Activated T-helper 1 cell treated with anti-CD3 and anti-CD28 coated beads, Interleukin-12 subunit alpha, Interleukin-12 subunit beta, Interleukin-2, Interleukin-4 antibody, amounts not matched to agents 30 ng/mL and 10 ng/mL and 1 ng/mL, durations not matched to agents 14 hours and 24 hours and 36 hours (primary cell): ENCODE results near the gene LFNG. TPM values are rescaled to one million over a fixed set of nuclear protein-coding genes. Genes with fewer than 3 reads are reported as not detected.
"Not testable (repeated sequence)": the region's sequence is repeated elsewhere in the genome, so short reads cannot be mapped to it uniquely, and the experiment has no call there.

Source experiments
- DNase-seq: peaks from one replicate; pipeline ENCODE4 v3.0.0; 2021; ENCODE audit warnings: low spot score
- H3K27ac Mint-ChIP-seq: one replicate; pipeline ENCODE4 v1.8.0; 2021; ENCODE audit warnings: mild to moderate bottlenecking, mixed read lengths
- H3K27me3 Mint-ChIP-seq: one replicate; pipeline ENCODE4 v1.8.0; 2022; ENCODE audit warnings: mild to moderate bottlenecking, moderate library complexity, mixed read lengths; ENCODE audit not compliant: insufficient read depth
- H3K36me3 Mint-ChIP-seq: one replicate; pipeline ENCODE4 v1.8.0; 2021; ENCODE audit warnings: low read depth, mixed read lengths
- H3K4me1 Mint-ChIP-seq: one replicate; pipeline ENCODE4 v1.8.0; 2021; ENCODE audit warnings: low read depth, mixed read lengths
- H3K4me3 Mint-ChIP-seq: one replicate; pipeline ENCODE4 v1.8.0; 2021; ENCODE audit warnings: mild to moderate bottlenecking, moderate library complexity, mixed read lengths
- H3K9me3 Mint-ChIP-seq: one replicate; pipeline ENCODE4 v1.8.0; 2021; ENCODE audit warnings: mixed read lengths
- intact Hi-C: fragments of 100-400 bp; cut with micrococcal nuclease; formaldehyde crosslinking; loops from one replicate; pipeline ENCODE4 v1.15.1; 2024
- total RNA-seq: library from RNA; stranded (reverse); gene quantifications from 2 replicates; pipeline ENCODE4 v1.2.3, GENCODE V29; 2022

The LFNG gene
- total RNA-seq, 1 donor from 2014 or later = 34.9 TPM

DNA sequence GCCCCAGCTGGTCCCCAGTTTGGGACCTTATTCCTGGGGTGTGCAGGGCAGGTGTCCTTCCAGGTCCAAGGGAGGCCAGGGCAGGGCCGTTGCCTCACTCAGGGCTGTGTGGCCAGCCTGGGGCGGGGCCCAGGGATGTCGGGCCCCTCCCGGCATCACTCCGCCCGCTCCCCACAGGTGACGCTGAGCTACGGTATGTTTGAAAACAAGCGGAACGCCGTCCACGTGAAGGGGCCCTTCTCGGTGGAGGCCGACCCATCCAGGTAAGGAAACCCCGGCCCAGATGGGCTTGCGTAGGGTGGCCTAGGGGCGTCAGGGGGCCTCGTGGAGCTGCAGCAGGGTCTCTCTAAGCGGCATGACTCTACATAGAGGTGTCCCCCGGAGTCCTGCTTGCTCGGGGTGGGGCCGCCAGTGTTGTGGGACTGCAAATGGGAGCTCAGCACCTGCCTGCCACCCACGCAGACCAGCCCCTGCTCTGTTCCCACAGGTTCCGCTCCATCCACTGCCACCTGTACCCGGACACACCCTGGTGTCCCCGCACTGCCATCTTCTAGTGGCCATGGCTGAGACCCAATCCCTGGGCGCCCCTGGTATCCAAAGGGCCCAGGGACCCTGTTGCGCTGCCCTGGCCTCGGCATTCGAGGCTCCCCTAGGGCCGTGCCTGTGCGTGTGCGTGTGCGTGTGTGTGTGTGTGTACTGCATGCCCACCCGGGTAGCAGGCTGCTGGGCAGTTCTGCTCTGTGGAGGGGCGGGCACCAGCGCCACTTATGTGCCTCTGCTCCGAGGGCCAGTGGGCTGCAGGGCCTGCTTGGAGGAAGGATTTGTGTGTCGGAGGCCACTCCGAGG lies 7.3 kb downstream of the LFNG start:
- Mint-ChIP-seq H3K36me3 (peaks cover 15% of the 10 kb centered on the region), H3K27me3 (no peaks in the 10 kb centered on the region), H3K4me3 (no peak overlapping the region), H3K27ac (peak overlapping the region; percentile 86), H3K4me1 (peaks cover 46% of the 10 kb centered on the region), H3K9me3 (no peaks in the 10 kb centered on the region)
- DNase-seq = no peak
- intact Hi-C loops = loop anchor here (5.0 kb wide), 2 partner anchors 175 to 230 kb away; partner anchors contain the start of gene EIF3B

DNA sequence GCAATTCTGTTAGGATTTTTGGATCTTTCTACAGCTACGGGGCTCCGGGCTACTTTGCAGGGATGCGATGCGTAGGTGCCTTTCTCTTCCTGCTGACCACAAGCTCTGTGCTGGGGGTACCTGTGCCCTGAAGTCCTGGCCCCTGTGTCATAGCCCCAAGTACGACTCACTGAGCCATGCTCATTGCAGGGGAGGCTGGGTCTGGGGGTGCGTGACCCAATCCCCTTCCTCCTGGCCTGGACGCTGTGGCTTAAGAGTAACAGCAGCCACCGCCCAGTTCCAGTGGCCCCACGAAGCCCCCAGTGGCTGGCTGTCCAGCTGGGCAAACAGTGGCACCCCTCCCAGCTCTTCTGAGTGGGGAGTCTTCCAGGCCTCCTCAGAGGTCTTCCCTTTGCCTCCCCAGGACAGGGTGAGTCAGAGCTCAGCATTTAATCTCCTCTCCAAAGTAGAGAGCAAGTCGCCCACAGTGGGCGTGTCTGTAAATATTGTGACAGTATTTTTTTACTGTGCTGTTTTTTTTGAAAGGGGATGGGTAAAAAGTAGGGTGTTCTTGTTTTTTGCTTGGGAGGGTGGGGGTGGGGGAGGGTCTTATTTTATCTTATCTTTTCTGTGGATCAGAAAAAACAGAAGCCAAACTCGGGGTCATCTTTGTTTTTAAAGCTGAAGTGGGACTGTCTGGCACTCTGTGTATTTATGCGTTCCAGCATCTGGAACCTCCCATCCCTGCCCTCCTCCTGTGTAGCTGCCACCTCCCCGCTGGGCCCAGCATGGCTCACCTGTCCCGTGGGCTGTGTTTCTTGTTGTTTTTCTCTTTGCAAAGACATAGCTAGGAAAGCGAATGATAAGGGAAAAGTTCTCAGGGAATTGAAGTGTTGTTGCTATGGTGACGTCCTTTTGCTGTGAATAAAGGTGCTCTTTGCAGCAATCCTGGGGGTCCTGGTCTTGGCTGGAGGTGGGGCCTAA lies 8.2 kb downstream of the LFNG start:
- Mint-ChIP-seq H3K9me3 (no peaks in the 10 kb centered on the region), H3K27ac (peak overlapping the region; percentile 86), H3K4me3 (peak overlapping the region; percentile 69), H3K36me3 (peaks cover 13% of the 10 kb centered on the region), H3K4me1 (peaks cover 38% of the 10 kb centered on the region), H3K27me3 (no peaks in the 10 kb centered on the region)
- peak; percentile 43 for DNase-seq
- intact Hi-C loops = loop anchor here (5.0 kb wide), 2 partner anchors 175 to 230 kb away; partner anchors contain the start of gene EIF3B

DNA sequence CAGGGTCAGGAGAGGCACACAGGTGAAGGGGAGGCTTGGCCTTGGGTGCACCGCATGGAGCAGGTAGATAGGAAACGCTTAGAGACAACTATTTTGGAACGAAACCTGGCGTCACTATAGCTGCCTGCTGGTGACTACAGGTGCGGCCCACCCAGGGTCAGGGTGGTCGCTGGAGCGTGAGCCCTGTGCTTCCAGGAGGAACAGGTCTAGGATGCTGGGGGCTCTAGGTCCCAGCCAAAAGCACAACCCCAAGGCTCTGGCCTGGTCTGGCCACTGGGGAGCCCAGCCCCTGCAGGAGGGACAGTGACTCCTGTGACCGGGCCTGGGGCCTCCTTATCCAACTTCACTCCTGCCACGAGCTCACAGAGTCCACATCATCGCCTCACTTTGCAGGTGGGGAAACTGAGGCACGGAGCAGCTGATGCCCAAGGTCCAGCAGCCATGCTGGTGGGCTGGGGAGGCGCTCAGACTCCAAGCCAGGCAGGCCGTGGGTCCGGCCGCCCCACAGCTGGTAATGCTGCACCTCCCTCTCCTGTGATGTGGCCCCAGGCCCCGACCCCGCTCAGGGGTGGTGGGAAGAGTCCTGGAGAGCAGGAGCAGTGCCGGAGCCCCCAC lies 9.0 kb downstream of the LFNG start:
- Mint-ChIP-seq H3K4me1 (peaks cover 34% of the 10 kb centered on the region), H3K27me3 (no peaks in the 10 kb centered on the region), H3K9me3 (no peaks in the 10 kb centered on the region), H3K4me3 (peak overlapping the region; percentile 69), H3K36me3 (peaks cover 13% of the 10 kb centered on the region), H3K27ac (peak overlapping the region; percentile 86)
- intact Hi-C loops = loop anchor here (5.0 kb wide), 2 partner anchors 176 to 229 kb away; partner anchors contain the start of gene EIF3B
- no peak for DNase-seq

DNA sequence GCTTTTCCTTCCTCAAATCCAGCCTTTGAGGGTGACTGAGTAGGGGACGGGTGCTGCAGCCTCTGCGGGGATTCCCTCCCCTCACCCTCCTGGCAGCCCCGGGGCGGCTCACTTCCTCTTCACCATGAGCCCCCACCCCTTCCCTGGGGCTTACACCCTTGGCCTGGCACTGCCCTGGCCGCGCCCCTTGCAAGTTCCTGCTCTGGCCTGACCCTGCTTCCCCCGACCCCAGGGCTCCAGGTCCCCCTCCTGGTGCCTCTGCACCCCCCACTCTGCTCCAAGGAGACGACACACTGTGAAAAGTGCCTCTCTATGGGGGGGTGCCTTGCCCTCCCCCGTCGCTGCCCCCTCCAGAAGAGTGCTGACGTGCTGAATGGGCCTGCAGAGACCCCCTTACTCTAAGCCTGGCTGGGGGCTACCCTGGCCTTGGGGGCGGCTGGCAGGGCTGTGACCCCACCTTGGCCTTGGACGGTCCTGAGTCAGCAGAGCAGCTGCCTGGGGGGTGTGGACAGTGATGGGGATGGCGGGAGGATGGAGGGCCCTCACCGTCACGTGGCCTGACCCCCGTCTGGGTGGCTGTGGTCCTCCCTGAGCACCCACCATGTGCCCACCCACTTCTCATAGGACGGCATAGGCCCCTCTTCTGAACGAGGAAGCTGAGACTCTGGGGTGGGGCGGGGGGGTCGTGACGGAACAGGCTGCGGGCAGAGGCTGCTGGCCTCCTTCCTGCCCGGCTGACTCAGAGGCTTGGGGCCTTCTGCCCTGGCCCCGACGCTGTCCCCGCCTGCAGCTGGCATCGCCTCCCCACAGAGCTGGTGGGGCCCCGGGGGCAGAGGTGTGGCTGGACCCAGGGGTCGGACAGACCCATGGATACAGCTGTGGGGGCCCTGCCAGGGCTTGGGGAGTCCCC lies 9.8 kb downstream of the LFNG start:
- Mint-ChIP-seq H3K4me1 (peaks cover 34% of the 10 kb centered on the region), H3K27ac (peak overlapping the region; percentile 97), H3K27me3 (no peaks in the 10 kb centered on the region), H3K36me3 (peaks cover 13% of the 10 kb centered on the region), H3K4me3 (peak overlapping the region; percentile 74), H3K9me3 (no peaks in the 10 kb centered on the region)
- DNase-seq = peak; percentile 60
- intact Hi-C loops = loop anchor here (1.0 to 5.0 kb wide), 6 partner anchors 7 to 228 kb away; partner anchors contain the start of genes BRAT1, EIF3B and TTYH3

DNA sequence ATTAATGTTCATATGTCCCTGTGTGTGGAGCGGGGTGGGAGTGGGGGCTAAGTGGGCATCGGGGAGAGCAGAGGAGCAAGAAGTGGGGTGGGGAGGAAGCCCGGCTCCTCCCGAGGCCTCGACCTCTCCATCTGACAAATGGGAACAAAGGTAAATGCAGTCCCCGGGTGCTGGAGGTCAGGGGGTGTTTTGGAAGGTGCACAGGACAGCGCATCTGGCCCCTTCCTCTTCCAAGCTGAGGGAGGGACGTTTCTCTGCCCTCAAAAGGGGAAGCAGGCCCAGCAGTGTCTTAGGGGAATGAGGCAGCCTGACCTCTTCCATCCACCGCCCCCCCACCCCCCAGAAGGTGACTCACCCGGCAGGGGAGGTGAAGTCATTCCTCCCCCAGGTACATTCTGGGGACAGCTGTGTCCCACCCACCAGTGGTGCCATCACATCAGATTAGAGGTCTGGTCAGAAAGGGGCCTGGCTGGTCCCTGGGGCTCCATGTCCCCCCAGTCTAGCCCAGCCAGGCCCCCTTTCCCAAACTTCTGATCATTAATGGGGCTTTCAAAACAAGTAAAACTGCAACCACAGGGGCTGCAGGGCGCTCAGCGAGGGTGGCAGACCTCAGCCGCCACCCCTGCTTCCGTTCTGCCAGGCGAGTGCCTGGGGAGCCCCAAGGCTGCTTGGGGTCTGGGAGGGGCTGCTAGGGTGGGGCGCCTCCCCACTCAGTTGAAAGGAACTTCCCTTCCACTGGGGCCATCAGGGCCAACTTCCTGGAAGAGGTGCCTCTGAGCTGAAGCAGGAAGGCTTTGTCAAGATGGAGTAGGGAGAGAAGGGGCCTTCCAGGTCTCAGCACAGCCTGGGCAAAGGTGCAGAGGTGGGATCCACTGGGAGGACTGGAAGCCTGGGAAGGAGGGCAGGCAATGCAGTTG lies 10.8 kb downstream of the LFNG start:
- Mint-ChIP-seq H3K4me1 (peaks cover 34% of the 10 kb centered on the region), H3K27me3 (no peaks in the 10 kb centered on the region), H3K27ac (peak overlapping the region; percentile 97), H3K4me3 (peak overlapping the region; percentile 74), H3K36me3 (peaks cover 13% of the 10 kb centered on the region), H3K9me3 (no peaks in the 10 kb centered on the region)
- peak; percentile 63 for DNase-seq
- intact Hi-C loops = loop anchor here (1.0 to 2.0 kb wide), 4 partner anchors 8 to 101 kb away; partner anchors contain the start of genes BRAT1 and TTYH3

DNA sequence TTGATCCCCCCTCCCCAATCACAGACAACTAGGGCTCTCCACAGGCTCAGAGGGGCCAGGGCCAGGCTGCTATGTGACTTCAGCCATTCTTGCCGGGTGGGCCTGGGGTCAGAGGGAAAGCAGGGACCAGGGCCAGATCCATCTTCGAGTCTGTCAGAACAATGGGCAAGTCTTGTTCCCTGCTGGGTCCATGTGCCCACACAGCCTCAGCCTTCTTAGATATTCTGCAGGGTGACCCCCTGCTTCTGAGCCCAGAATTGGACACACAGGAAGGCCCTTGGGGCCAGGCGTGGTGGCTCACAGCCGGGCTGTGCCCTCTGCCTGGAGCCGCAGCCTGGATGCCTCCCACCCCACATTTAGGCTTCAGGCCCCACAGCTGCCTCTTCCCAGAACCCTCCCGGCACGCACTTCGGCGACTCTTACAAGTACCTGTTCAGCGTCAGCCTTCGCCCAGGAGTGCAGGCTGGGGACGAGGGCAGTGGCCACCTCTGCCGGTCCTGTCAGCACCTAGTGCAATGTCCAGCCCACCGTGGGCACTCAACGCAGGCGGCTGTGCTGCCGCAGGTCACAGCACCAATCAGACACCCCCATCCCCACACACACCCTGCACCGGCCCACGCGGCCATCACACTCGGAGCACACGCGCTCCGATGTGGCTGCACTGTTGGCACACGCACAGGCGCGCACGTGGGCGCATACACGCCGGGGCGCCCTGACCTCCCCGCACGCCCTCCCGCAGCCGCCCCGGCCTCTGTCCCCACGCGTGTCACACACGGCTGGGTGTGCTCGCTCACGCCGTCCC lies 11.6 kb downstream of the LFNG start:
- not testable (repeated sequence) for H3K27me3 Mint-ChIP-seq, H3K36me3 Mint-ChIP-seq, DNase-seq, H3K9me3 Mint-ChIP-seq
- Mint-ChIP-seq H3K4me1 (peaks cover 30% of the 10 kb centered on the region), H3K27ac (peak overlapping the region; percentile 97), H3K4me3 (peak overlapping the region; percentile 74)
- intact Hi-C loops = loop anchor here (1.0 to 2.0 kb wide), 4 partner anchors 9 to 100 kb away; partner anchors contain the start of genes BRAT1 and TTYH3

DNA sequence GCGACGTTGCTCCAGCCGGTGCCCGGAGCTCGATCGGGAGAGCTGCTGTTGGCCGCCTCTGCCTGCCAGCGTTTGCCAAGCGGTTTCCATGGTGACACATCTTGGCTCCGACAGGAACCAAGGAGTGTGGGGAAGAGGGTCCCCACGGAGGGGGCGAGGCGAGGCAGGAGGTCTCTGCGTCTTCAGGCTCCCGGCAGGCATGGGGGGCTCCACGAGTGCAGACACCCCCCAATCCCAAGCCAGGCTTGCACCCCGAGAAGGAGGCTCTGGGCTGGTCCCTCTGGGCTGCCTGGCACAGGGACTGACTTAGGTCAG lies 12.2 kb downstream of the LFNG start:
- not testable (repeated sequence) for H3K36me3 Mint-ChIP-seq, H3K4me3 Mint-ChIP-seq, H3K27me3 Mint-ChIP-seq, DNase-seq, H3K27ac Mint-ChIP-seq, H3K9me3 Mint-ChIP-seq
- intact Hi-C loops = loop anchor here (2.0 kb wide), 1 partner anchor 23 kb away; no protein-coding TSS in a partner anchor
- H3K4me1 Mint-ChIP-seq = peaks cover 30% of the 10 kb centered on the region

DNA sequence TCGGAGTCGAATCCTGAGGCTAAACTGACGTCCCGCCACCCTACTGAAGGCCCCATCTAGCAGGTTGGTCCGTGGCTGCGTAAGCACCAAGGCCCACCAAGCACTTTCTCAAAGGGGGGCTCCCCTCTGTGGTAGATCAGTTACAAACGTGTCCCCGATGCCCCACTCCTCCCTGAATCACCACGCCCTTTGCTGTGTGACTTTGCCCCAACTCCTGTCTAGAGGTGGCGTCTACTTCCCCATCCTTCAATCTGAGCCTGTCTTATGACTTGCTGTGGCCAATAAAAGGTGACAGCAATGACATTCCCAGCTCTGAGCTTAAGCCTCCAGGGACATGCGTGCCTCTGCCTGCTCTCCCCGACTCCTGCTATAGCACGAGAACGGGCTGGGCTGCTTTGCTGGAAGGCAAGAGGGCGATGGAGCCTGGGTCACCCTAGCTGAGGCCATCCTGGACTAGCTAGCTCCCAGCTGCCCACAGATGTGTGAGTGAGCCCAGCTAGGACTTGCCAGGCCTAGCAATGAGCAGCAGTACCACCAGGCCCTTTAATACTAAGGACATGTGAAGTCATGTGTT lies 12.7 kb downstream of the LFNG start:
- peaks cover 28% of the 10 kb centered on the region for H3K4me1 Mint-ChIP-seq
- intact Hi-C loops, DNase-seq, H3K36me3 Mint-ChIP-seq, H3K4me3 Mint-ChIP-seq, H3K27me3 Mint-ChIP-seq, H3K9me3 Mint-ChIP-seq: not testable (repeated sequence)
- H3K27ac Mint-ChIP-seq = peak overlapping the region; percentile 40

DNA sequence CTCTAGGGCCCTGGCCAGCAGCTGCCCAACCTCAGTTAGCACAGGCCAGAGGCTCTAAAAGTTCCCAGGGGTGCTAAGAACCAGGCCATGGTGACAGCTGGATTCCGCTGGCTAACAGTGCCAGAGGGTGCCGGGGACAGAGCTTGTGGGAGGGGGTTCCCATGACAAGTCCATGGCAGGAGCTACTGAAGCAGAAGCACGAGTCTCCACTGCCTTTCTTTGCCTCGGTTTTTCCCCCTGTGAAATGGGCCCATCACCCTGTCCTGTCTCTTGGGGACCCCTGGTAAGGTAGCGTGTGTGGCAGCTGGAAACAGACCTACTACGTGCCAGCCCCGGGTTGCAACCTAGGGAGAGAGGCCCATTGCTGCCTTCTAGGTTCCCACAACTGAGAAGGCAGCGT lies 13.2 kb downstream of the LFNG start:
- H3K36me3 Mint-ChIP-seq, H3K27me3 Mint-ChIP-seq, H3K27ac Mint-ChIP-seq, intact Hi-C loops, H3K4me3 Mint-ChIP-seq, H3K9me3 Mint-ChIP-seq, DNase-seq: not testable (repeated sequence)
- H3K4me1 Mint-ChIP-seq = peaks cover 23% of the 10 kb centered on the region

DNA sequence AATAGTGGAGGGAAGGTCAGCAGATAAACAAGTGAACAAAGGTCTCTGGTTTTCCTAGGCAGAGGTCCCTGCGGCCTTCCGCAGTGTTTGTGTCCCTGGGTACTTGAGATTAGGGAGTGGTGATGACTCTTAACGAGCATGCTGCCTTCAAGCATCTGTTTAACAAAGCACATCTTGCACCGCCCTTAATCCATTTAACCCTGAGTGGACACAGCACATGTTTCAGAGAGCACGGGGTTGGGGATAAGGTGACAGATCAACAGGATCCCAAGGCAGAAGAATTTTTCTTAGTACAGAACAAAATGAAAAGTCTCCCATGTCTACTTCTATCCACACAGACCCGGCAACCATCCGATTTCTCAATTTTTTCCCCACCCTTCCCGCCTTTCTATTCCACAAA lies 14.0 kb downstream of the LFNG start:
- H3K27me3 Mint-ChIP-seq, H3K27ac Mint-ChIP-seq, H3K9me3 Mint-ChIP-seq, H3K4me3 Mint-ChIP-seq, H3K36me3 Mint-ChIP-seq, DNase-seq, intact Hi-C loops: not testable (repeated sequence)
- peaks cover 15% of the 10 kb centered on the region for H3K4me1 Mint-ChIP-seq
